Endothelial cell of umbilical vein (primary cell): ENCODE results near the gene FAM110C. TPM values are rescaled to one million over a fixed set of nuclear protein-coding genes. Genes with fewer than 3 reads are reported as not detected.

Experiments
- BruUV-seq: library from RNA; stranded (reverse); fragments of 400-500 nt; replicated peaks from 2 replicates; lab custom pipeline; 2021; lab: Mats Ljungman, UMichigan
- CTCF ChIA-PET: fragments of 300-600, 350-600 bp; sonication (Branson Sonifier 250); formaldehyde crosslinking; loops from one replicate; lab custom pipeline; 2021; ENCODE audit warnings: antibody characterized with exemption, inconsistent platforms; lab: Charles Lee
- POLR2A ChIA-PET: fragments of 300-600, 350-600 bp; sonication (Branson Sonifier 250); formaldehyde crosslinking; loops from one replicate; lab custom pipeline; 2021; ENCODE audit warnings: antibody characterized with exemption, inconsistent platforms; lab: Charles Lee
- DNase-seq: peaks from one replicate; pipeline ENCODE4 v3.0.0-alpha.2; 2011; ENCODE audit warnings: low read depth, low spot score
- FAIRE-seq: peaks from 2 replicates; lab custom pipeline; 2011; peaks lifted over from hg19 to GRCh38; lab: Jason Lieb, UNC
- H2AFZ ChIP-seq: 2 replicates; pipeline ENCODE4 v1.6.0; 2012; ENCODE audit warnings: low read depth, low read length, control low read depth, inconsistent platforms
- H3K27ac ChIP-seq: 2 replicates; pipeline ENCODE4 v1.5.1; 2011; ENCODE audit warnings: low read depth, mild to moderate bottlenecking, control low read depth, low read length, moderate library complexity; ENCODE audit not compliant: insufficient read depth
- H3K27me3 ChIP-seq, 2 experiments: 2 replicates each; pipeline versions ENCODE4 v1.6.0 to v1.6.1; 2011; ENCODE audit warnings: low read length in 2 of 2, mixed read lengths in 1 of 2; ENCODE audit not compliant: control insufficient read depth in 2 of 2, insufficient read depth in 2 of 2
- H3K36me3 ChIP-seq, 2 experiments: 2 replicates in 1 of 2; 3 replicates in 1 of 2; pipeline ENCODE4 v1.5.1; 2011; ENCODE audit warnings: low read length in 2 of 2, mild to moderate bottlenecking in 1 of 2, moderate library complexity in 1 of 2; ENCODE audit not compliant: control insufficient read depth in 2 of 2, insufficient read depth in 2 of 2; ENCODE audit errors: extremely low read depth in 1 of 2
- H3K4me1 ChIP-seq: 3 replicates; pipeline ENCODE4 v1.5.1; 2011; ENCODE audit warnings: mild to moderate bottlenecking, low read length; ENCODE audit not compliant: control insufficient read depth, insufficient read depth; ENCODE audit errors: extremely low read depth
- H3K4me2 ChIP-seq: 2 replicates; pipeline ENCODE4 v1.6.1; 2011; ENCODE audit warnings: low read length, control low read depth, mixed read lengths; ENCODE audit not compliant: insufficient read depth
- H3K4me3 ChIP-seq, 3 experiments: fragments of 200-600 bp in 1 of 3; sonication (generic), shearing (Covaris generic) in 1 of 3; replicated peaks in 1 of 3; 2 replicates each; pipeline ENCODE4 v1.5.1; 2011 to 2016; ENCODE audit warnings: control low read depth in 3 of 3, low read length in 3 of 3, mild to moderate bottlenecking in 2 of 3, inconsistent platforms in 1 of 3, low read depth in 1 of 3, moderate library complexity in 1 of 3; ENCODE audit not compliant: insufficient read depth in 1 of 3
- H3K79me2 ChIP-seq: 2 replicates; pipeline ENCODE4 v1.6.0; 2012; ENCODE audit warnings: low read length, inconsistent platforms; ENCODE audit not compliant: control insufficient read depth, insufficient read depth
- H3K9ac ChIP-seq: replicated peaks from 2 replicates; pipeline ENCODE3; 2011; ENCODE audit warnings: low read length, control low read depth; ENCODE audit not compliant: insufficient read depth; ENCODE audit errors: extremely low read depth
- H3K9me1 ChIP-seq: replicated peaks from 3 replicates; pipeline ENCODE4 v1.6.0; 2011; ENCODE audit warnings: mild to moderate bottlenecking, low read length; ENCODE audit not compliant: control insufficient read depth, insufficient read depth; ENCODE audit errors: extremely low read depth
- H3K9me3 ChIP-seq: replicated peaks from 2 replicates; pipeline ENCODE4 v1.5.1; 2012; ENCODE audit warnings: low read length, inconsistent platforms; ENCODE audit not compliant: control insufficient read depth, insufficient read depth
- H4K20me1 ChIP-seq: replicated peaks from 2 replicates; pipeline ENCODE3; 2011; ENCODE audit warnings: mild to moderate bottlenecking, low read length; ENCODE audit not compliant: control insufficient read depth, insufficient read depth; ENCODE audit errors: extremely low read depth
- EZH2 ChIP-seq: IDR thresholded peaks from 2 replicates; pipeline ENCODE4 v1.6.1; 2012; ENCODE audit warnings: borderline replicate concordance, low read depth, mild to moderate bottlenecking, moderate library complexity, low read length, inconsistent platforms; ENCODE audit not compliant: severe bottlenecking
- FOS ChIP-seq: IDR thresholded peaks from 2 replicates; pipeline ENCODE4 v1.6.1; 2011; ENCODE audit warnings: mild to moderate bottlenecking, low read length, moderate library complexity, borderline replicate concordance; ENCODE audit not compliant: insufficient read depth
- GATA2 ChIP-seq: IDR thresholded peaks from 2 replicates; pipeline ENCODE4 v1.7.0; 2011; ENCODE audit warnings: low read depth, mild to moderate bottlenecking, moderate library complexity, mixed read lengths, low read length; ENCODE audit not compliant: insufficient read length, insufficient read depth
- JUN ChIP-seq: IDR thresholded peaks from 2 replicates; pipeline ENCODE4 v1.6.1; 2011; ENCODE audit warnings: borderline replicate concordance, low read depth; ENCODE audit not compliant: insufficient read length, insufficient read depth
- MYC ChIP-seq: IDR thresholded peaks from one replicate; pipeline ENCODE4 v1.6.1; 2011; ENCODE audit warnings: mild to moderate bottlenecking, low read depth, low read length
- POLR2A ChIP-seq: IDR thresholded peaks from 2 replicates; pipeline ENCODE4 v1.6.1; 2012; ENCODE audit warnings: low read depth, mild to moderate bottlenecking, control low read depth, low read length
- POLR2AphosphoS5 ChIP-seq: IDR thresholded peaks from 2 replicates; pipeline ENCODE4 v1.6.1; 2012; ENCODE audit warnings: low read depth, mild to moderate bottlenecking, control low read depth, low read length, moderate library complexity; ENCODE audit not compliant: insufficient read depth
- dilution Hi-C: fragments of 300-500 bp; cut with MboI; formaldehyde crosslinking; loops from one replicate; pipeline ENCODE4 v1.15.0; 2019; ENCODE audit warnings: low sequenced_read_pairs; ENCODE audit not compliant: extremely low pct_ligation_motif_present
- intact Hi-C: fragments of 100-400 bp; cut with micrococcal nuclease; formaldehyde crosslinking; loops from one replicate; pipeline ENCODE4 v1.10.0; 2022
- polyA plus RNA-seq, 4 experiments: library from polyadenylated mRNA; depleted of rRNA in 3 of 4; stranded (reverse) in 3 of 4; unstranded in 1 of 4; fragments of >200 nt; gene quantifications; 2 replicates each; pipeline versions ENCODE4 v1.2.1 to v1.2.3, GENCODE V29; 2011 to 2012; ENCODE audit warnings: missing spikeins in 1 of 4
- total RNA-seq: library from RNA; stranded (reverse); gene quantifications from 2 replicates; pipeline ENCODE4 v1.2.3, GENCODE V29; 2021
- TF ChIP-seq, protein P1 (sequence below), 2 donors: IDR thresholded peaks; 1 replicate in 1 of 2; 2 replicates in 1 of 2; pipeline ENCODE4 v1.5.1; 2011; ENCODE audit warnings: low read length in 2 of 2, mild to moderate bottlenecking in 2 of 2, moderate library complexity in 2 of 2, control low read depth in 1 of 2, inconsistent platforms in 1 of 2, low read depth in 1 of 2; ENCODE audit not compliant: insufficient read depth in 1 of 2; ENCODE audit errors: extremely low read depth in 1 of 2
- TF ChIP-seq, protein P2 (sequence below): IDR thresholded peaks from 2 replicates; pipeline ENCODE4 v1.6.1; 2011; ENCODE audit not compliant: insufficient read depth, insufficient read length

Gene FAM110C
- total and polyA plus RNA-seq, 2 donors (not counting 3 experiments of a cell fraction or from before 2014, with no cell fraction given): not detected

DNA sequence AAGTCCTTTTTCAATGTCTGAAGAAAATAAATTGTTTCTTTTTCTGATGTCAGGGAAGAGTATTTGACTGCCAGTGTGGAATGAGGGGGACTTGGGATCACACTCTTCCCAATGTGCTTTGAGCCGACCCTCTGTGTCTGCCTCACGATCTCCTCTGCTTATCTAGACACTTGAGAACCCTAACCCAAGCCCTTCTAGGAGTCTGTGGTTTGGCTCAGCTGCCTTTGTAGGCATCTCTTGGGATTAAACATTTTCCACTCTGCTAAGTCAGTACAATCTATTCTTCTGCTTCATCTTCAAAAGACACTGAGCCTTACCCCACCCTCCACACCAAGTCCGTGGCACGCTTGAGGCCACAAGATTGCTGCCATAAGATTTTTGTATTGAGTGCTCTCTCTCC is 19.4 kb downstream of the FAM110C start:
- dilution Hi-C loops: no loop called here
- BruUV-seq: no TSS peak
- CTCF ChIA-PET: no interaction called here

More for the DNA sequence above, 19.4 kb downstream of the FAM110C start:
- TF ChIP-seq POLR2AphosphoS5 (no peak), GATA2 (no peak), MYC (no peak), EZH2 (no peak), FOS (no peak), POLR2A (no peak), JUN (no peak)
- TF ChIP-seq, protein P1, sequence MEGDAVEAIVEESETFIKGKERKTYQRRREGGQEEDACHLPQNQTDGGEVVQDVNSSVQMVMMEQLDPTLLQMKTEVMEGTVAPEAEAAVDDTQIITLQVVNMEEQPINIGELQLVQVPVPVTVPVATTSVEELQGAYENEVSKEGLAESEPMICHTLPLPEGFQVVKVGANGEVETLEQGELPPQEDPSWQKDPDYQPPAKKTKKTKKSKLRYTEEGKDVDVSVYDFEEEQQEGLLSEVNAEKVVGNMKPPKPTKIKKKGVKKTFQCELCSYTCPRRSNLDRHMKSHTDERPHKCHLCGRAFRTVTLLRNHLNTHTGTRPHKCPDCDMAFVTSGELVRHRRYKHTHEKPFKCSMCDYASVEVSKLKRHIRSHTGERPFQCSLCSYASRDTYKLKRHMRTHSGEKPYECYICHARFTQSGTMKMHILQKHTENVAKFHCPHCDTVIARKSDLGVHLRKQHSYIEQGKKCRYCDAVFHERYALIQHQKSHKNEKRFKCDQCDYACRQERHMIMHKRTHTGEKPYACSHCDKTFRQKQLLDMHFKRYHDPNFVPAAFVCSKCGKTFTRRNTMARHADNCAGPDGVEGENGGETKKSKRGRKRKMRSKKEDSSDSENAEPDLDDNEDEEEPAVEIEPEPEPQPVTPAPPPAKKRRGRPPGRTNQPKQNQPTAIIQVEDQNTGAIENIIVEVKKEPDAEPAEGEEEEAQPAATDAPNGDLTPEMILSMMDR (IDR thresholded peaks at IDR 0.05; ENCODE audit: extremely low read depth in 1 of 2, insufficient read depth in 1 of 2, low read depth in 1 of 2, low read length in 2 of 2): no peak
- TF ChIP-seq, protein P2, sequence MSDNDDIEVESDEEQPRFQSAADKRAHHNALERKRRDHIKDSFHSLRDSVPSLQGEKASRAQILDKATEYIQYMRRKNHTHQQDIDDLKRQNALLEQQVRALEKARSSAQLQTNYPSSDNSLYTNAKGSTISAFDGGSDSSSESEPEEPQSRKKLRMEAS: no peak
- no peak overlapping the region for H3K4me2 ChIP-seq
- intact Hi-C loops: no loop called here
- H3K9me3 ChIP-seq: no peaks in the 10 kb centered on the region
- no peak overlapping the region for H3K9ac ChIP-seq
- H3K4me1 ChIP-seq: no peaks in the 10 kb centered on the region
- no peaks in the 10 kb centered on the region for H3K27me3 ChIP-seq
- no peak overlapping the region for H2AFZ ChIP-seq
- POLR2A ChIA-PET: no interaction called here
- no peaks in the 10 kb centered on the region for H3K9me1 ChIP-seq
- H3K79me2 ChIP-seq: no peaks in the 10 kb centered on the region
- H4K20me1 ChIP-seq: no peaks in the 10 kb centered on the region
- FAIRE-seq (no peak), DNase-seq (no peak)
- H3K27ac ChIP-seq: no peak overlapping the region
- no peaks in the 10 kb centered on the region for H3K36me3 ChIP-seq
- H3K4me3 ChIP-seq: no peak overlapping the region
